Right forelimb (tissue), 1 donor: ENCODE data around the gene OR6C74.

Source experiments
- DNase-seq: peaks from one replicate; pipeline ENCODE4 v3.0.0-alpha.2; 2018

Gene OR6C74

GRCh38 chr12:55244309-55244708 lies at the start of gene OR6C74:
OR6C74 (plus strand) TSS chr12:55244609; CDS start chr12:55247288, 2,679 bp downstream.
- no peak for DNase-seq

- DNase-seq: no peak
These were observed 23.7 kb upstream of the OR6C74 start, which contains the start of gene OR10A7 for GRCh38 chr12:55220725-55221124. OR10A7 (plus strand) TSS chr12:55221025; CDS start chr12:55221025, 0 bp downstream.

DNA sequence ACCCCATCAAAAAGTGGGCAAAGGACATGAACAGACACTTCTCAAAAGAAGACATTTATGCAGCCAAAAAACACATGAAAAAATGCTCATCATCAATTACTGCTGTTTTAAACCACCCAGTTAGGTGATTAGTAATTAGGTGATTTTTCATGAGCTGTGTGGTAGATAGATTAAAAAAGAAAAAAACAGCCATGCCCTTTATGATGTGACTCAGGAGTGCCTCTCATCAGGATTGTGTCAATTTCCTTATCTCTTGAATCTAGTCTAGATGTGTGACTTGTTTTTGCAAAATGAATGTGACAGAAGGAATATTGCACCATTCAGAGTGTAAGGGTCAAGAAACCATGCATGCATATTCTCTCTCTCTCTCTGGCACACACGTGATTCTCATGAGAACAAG lies 17.9 kb upstream of the OR6C74 start:
- DNase-seq: no peak

GRCh38 chr12:55227643-55228042 lies 16.8 kb upstream of the OR6C74 start:
- no peak for DNase-seq

GRCh38 chr12:55246159-55246558 lies 1.8 kb downstream of the OR6C74 start:
- no peak for DNase-seq

GRCh38 chr12:55250944-55251343 lies 6.5 kb downstream of the OR6C74 start:
- DNase-seq: no peak

DNA sequence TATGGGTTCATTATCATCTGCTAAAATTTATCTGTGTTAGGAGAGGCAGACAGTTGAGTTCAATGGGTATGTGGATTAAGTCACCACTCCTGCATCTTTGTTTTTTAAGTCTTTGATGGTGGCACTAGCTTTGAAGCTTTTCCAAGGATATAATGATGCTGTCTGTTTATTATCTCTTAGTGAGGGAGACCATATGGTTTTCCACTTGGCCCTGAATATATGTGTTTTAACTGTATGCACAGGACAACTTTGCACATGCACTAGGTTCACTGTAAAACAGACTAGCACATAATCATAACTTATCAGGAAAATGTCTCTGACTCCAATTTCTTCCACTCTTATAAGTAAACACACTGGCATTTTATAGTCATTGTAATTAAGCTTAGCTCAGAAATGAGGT lies 8.9 kb downstream of the OR6C74 start:
- no peak for DNase-seq

DNA sequence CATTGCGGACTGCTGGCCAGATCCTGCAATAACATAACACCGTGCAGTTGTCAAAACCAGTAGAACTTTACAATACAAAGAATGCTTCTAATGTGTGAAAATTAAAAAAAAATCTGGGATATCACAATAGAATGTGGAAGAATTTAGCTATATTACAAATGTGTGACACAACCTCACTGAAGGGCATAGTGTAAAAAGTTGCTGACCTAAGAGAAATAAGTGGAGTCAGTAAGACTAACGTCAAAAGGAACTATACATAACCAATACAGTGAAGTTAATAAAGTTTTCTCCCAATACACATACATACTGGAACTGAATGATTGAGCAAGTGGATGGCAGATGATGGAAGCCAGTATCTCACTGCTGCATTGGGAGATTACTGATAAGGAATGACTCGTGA lies 12.4 kb downstream of the OR6C74 start:
- DNase-seq: no peak

- DNase-seq: no peak
These were observed 13.9 kb downstream of the OR6C74 start for GRCh38 chr12:55258303-55258702.

- no peak for DNase-seq
These were observed 36.6 kb downstream of the OR6C74 start for GRCh38 chr12:55280991-55281390.

DNA sequence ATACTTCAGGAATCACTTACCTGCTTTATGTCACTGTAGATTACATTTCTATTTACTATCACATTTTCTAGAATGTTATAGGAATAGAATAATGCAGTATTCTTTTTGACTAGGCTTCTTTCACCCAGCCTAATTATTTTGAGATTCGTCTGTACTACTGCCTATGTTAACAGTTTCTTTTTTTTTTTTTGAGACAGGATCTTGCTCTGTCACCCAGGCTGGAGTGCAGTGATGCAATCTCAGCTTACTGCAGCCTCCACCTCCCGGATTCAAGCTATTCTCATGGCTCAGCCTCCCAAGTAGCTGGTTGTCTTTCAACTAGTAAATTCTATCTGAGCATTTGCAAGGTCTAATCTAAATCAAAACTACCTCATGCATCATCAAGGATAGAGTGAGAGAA lies 45.6 kb downstream of the OR6C74 start:
- DNase-seq: no peak
